NCI-H226 (cell line): ENCODE measurements around the gene MTNR1B.
A peak's percentile ranks its signal among the peaks of the same experiment; 100 is the strongest.

ENCODE experiments used
- DNase-seq: peaks from one replicate; pipeline ENCODE4 v3.0.0-alpha.2; 2015

MTNR1B gene

GRCh38 chr11:92969634-92970347 is at the start of gene MTNR1B:
TSS of gene MTNR1B (plus strand) at chr11:92969651. CDS start at chr11:92969726, 75 bp downstream.
- no peak for DNase-seq

GRCh38 chr11:92920331-92920730 is 49.1 kb upstream of the MTNR1B start:
- no peak for DNase-seq

GRCh38 chr11:92922731-92923130 is 46.7 kb upstream of the MTNR1B start:
- DNase-seq, result no peak

- DNase-seq, result peak; percentile 78
Measured at GRCh38 chr11:92929246-92929645, 40.2 kb upstream of the MTNR1B start.

GRCh38 chr11:92929653-92930052 is 39.8 kb upstream of the MTNR1B start:
- peak; percentile 51 for DNase-seq

- peak; percentile 35 for DNase-seq
Measured at GRCh38 chr11:92931746-92932422, 37.6 kb upstream of the MTNR1B start.

GRCh38 chr11:92939305-92939704 is 30.1 kb upstream of the MTNR1B start:
- no peak for DNase-seq

GRCh38 chr11:92941676-92942571 is 27.5 kb upstream of the MTNR1B start:
- DNase-seq, result no peak

- no peak for DNase-seq
Measured at GRCh38 chr11:92946707-92947106, 22.7 kb upstream of the MTNR1B start.

GRCh38 chr11:92948116-92948515 is 21.3 kb upstream of the MTNR1B start:
- no peak for DNase-seq

- DNase-seq, result no peak
Measured at GRCh38 chr11:92954003-92954402, 15.4 kb upstream of the MTNR1B start.

GRCh38 chr11:92955860-92956259 is 13.6 kb upstream of the MTNR1B start:
- DNase-seq, result no peak

GRCh38 chr11:92960886-92961285 is 8.6 kb upstream of the MTNR1B start:
- DNase-seq, result peak; percentile 8

- no peak for DNase-seq
Measured at GRCh38 chr11:92962446-92962845, 7.0 kb upstream of the MTNR1B start.

GRCh38 chr11:92964471-92964870 is 5.0 kb upstream of the MTNR1B start:
- no peak for DNase-seq

GRCh38 chr11:92965196-92965595 is 4.3 kb upstream of the MTNR1B start:
- DNase-seq, result no peak

- no peak for DNase-seq
Measured at GRCh38 chr11:92967178-92967577, 2.3 kb upstream of the MTNR1B start.

GRCh38 chr11:92967867-92968266 is 1.6 kb upstream of the MTNR1B start:
- peak; percentile 12 for DNase-seq

- no peak for DNase-seq
Measured at GRCh38 chr11:92969293-92969633, 188 bp upstream of the MTNR1B start.

GRCh38 chr11:92972248-92972647 is 2.8 kb downstream of the MTNR1B start:
- DNase-seq, result no peak

- DNase-seq, result no peak
Measured at GRCh38 chr11:92975285-92975684, 5.8 kb downstream of the MTNR1B start.

- peak; percentile 15 for DNase-seq
Measured at GRCh38 chr11:92976681-92977080, 7.2 kb downstream of the MTNR1B start.

GRCh38 chr11:92977401-92977800 is 8.0 kb downstream of the MTNR1B start:
- DNase-seq, result no peak
